ENCODE data around the gene CNKSR3. TPM values are rescaled to one million over a fixed set of nuclear protein-coding genes. Genes with fewer than 3 reads are reported as not detected.

The CNKSR3 gene
- total RNA-seq, 1 experiment from 2014 or later: not detected

GRCh38 chr6:154504865-154505449 is 5.5 kb downstream of the CNKSR3 start:
- no peak overlapping the region for H3K9ac ChIP-seq (ENCODE audit: low read length)
- H3K36me3 ChIP-seq (ENCODE audit: insufficient read depth, low read length): no peaks in the 10 kb centered on the region
- no peaks in the 10 kb centered on the region for H4K20me1 ChIP-seq (ENCODE audit: insufficient read depth, low read depth, low read length)
- H2AFZ ChIP-seq (ENCODE audit: low read length): no peak overlapping the region
- no peak overlapping the region for H3K4me3 ChIP-seq (ENCODE audit: low read length)
- no peaks in the 10 kb centered on the region for H3K79me2 ChIP-seq (ENCODE audit: low read length)
- H3K9me3 ChIP-seq (ENCODE audit: low read length): no peaks in the 10 kb centered on the region
- no peak for DNase-seq
- no peaks in the 10 kb centered on the region for H3K4me1 ChIP-seq (ENCODE audit: low read length)
- no peak overlapping the region for H3K27ac ChIP-seq (ENCODE audit: low read length)
- no peak overlapping the region for H3K4me2 ChIP-seq (ENCODE audit: low read depth, low read length, poor library complexity, severe bottlenecking)
- H3K9me2 ChIP-seq (replicated peaks; ENCODE audit: insufficient read depth, low read length): no peaks in the 10 kb centered on the region
- no peaks in the 10 kb centered on the region for H3K27me3 ChIP-seq (ENCODE audit: low read length)

- Histone ChIP-seq H3K79me2 (ENCODE audit: low read length) (no peaks in the 10 kb centered on the region), H3K4me3 (ENCODE audit: low read length) (no peak overlapping the region), H4K20me1 (ENCODE audit: insufficient read depth, low read depth, low read length) (no peaks in the 10 kb centered on the region), H3K4me1 (ENCODE audit: low read length) (no peaks in the 10 kb centered on the region), H3K36me3 (ENCODE audit: insufficient read depth, low read length) (no peaks in the 10 kb centered on the region), H3K9ac (ENCODE audit: low read length) (no peak overlapping the region), H3K27ac (ENCODE audit: low read length) (no peak overlapping the region), H3K9me3 (ENCODE audit: low read length) (no peaks in the 10 kb centered on the region), H2AFZ (ENCODE audit: low read length) (no peak overlapping the region), H3K27me3 (ENCODE audit: low read length) (no peaks in the 10 kb centered on the region), H3K4me2 (ENCODE audit: low read depth, low read length, poor library complexity, severe bottlenecking) (no peak overlapping the region), H3K9me2 (replicated peaks; ENCODE audit: insufficient read depth, low read length) (no peaks in the 10 kb centered on the region)
- no peak for DNase-seq
Observed at GRCh38 chr6:154504102-154504501, 6.4 kb downstream of the CNKSR3 start.

- Histone ChIP-seq H3K9me3 (ENCODE audit: low read length) (no peaks in the 10 kb centered on the region), H3K4me3 (ENCODE audit: low read length) (no peak overlapping the region), H3K27me3 (ENCODE audit: low read length) (no peaks in the 10 kb centered on the region; the same call in 1 of the 2 replicates), H3K4me2 (ENCODE audit: low read depth, low read length, poor library complexity, severe bottlenecking) (no peak overlapping the region), H3K9me2 (replicated peaks; ENCODE audit: insufficient read depth, low read length) (no peaks in the 10 kb centered on the region), H2AFZ (ENCODE audit: low read length) (no peak overlapping the region), H3K36me3 (ENCODE audit: insufficient read depth, low read length) (no peaks in the 10 kb centered on the region), H3K79me2 (ENCODE audit: low read length) (no peaks in the 10 kb centered on the region), H3K9ac (ENCODE audit: low read length) (no peak overlapping the region), H4K20me1 (ENCODE audit: insufficient read depth, low read depth, low read length) (no peaks in the 10 kb centered on the region), H3K4me1 (ENCODE audit: low read length) (no peaks in the 10 kb centered on the region), H3K27ac (ENCODE audit: low read length) (no peak overlapping the region)
- DNase-seq: no peak
Observed at GRCh38 chr6:154503658-154504057, 6.8 kb downstream of the CNKSR3 start.

GRCh38 chr6:154502553-154502952 is 7.9 kb downstream of the CNKSR3 start:
- H3K27me3 ChIP-seq (ENCODE audit: low read length): no peaks in the 10 kb centered on the region; the same call in 1 of the 2 replicates
- H3K9me3 ChIP-seq (ENCODE audit: low read length): no peaks in the 10 kb centered on the region
- no peak overlapping the region for H2AFZ ChIP-seq (ENCODE audit: low read length)
- no peak overlapping the region for H3K9ac ChIP-seq (ENCODE audit: low read length)
- H3K9me2 ChIP-seq (replicated peaks; ENCODE audit: insufficient read depth, low read length): no peaks in the 10 kb centered on the region
- H3K36me3 ChIP-seq (ENCODE audit: insufficient read depth, low read length): no peaks in the 10 kb centered on the region
- no peak overlapping the region for H3K4me2 ChIP-seq (ENCODE audit: low read depth, low read length, poor library complexity, severe bottlenecking)
- H4K20me1 ChIP-seq (ENCODE audit: insufficient read depth, low read depth, low read length): no peaks in the 10 kb centered on the region
- no peaks in the 10 kb centered on the region for H3K79me2 ChIP-seq (ENCODE audit: low read length)
- no peak overlapping the region for H3K4me3 ChIP-seq (ENCODE audit: low read length)
- no peak overlapping the region for H3K27ac ChIP-seq (ENCODE audit: low read length)
- DNase-seq: no peak
- H3K4me1 ChIP-seq (ENCODE audit: low read length): no peaks in the 10 kb centered on the region

- H3K79me2 ChIP-seq (ENCODE audit: low read length): no peaks in the 10 kb centered on the region
- H3K36me3 ChIP-seq (ENCODE audit: insufficient read depth, low read length): no peaks in the 10 kb centered on the region
- H3K4me2 ChIP-seq (ENCODE audit: low read depth, low read length, poor library complexity, severe bottlenecking): no peak overlapping the region
- no peak overlapping the region for H3K9ac ChIP-seq (ENCODE audit: low read length)
- H4K20me1 ChIP-seq (ENCODE audit: insufficient read depth, low read depth, low read length): no peaks in the 10 kb centered on the region
- no peak overlapping the region for H2AFZ ChIP-seq (ENCODE audit: low read length)
- H3K9me2 ChIP-seq (replicated peaks; ENCODE audit: insufficient read depth, low read length): no peaks in the 10 kb centered on the region
- no peak overlapping the region for H3K4me3 ChIP-seq (ENCODE audit: low read length)
- no peaks in the 10 kb centered on the region for H3K4me1 ChIP-seq (ENCODE audit: low read length)
- no peak overlapping the region for H3K27ac ChIP-seq (ENCODE audit: low read length)
- no peaks in the 10 kb centered on the region for H3K9me3 ChIP-seq (ENCODE audit: low read length)
- no peaks in the 10 kb centered on the region; the same call in 1 of the 2 replicates for H3K27me3 ChIP-seq (ENCODE audit: low read length)
- DNase-seq: no peak
Observed at GRCh38 chr6:154501578-154501868, 9.0 kb downstream of the CNKSR3 start.

GRCh38 chr6:154500769-154501577 is 9.5 kb downstream of the CNKSR3 start:
- Histone ChIP-seq H3K9me2 (replicated peaks; ENCODE audit: insufficient read depth, low read length) (no peaks in the 10 kb centered on the region), H2AFZ (ENCODE audit: low read length) (no peak overlapping the region), H3K36me3 (ENCODE audit: insufficient read depth, low read length) (no peaks in the 10 kb centered on the region), H3K27ac (ENCODE audit: low read length) (no peak overlapping the region), H3K27me3 (ENCODE audit: low read length) (no peaks in the 10 kb centered on the region; the same call in 1 of the 2 replicates), H3K79me2 (ENCODE audit: low read length) (no peaks in the 10 kb centered on the region), H3K4me2 (ENCODE audit: low read depth, low read length, poor library complexity, severe bottlenecking) (no peak overlapping the region), H4K20me1 (ENCODE audit: insufficient read depth, low read depth, low read length) (no peaks in the 10 kb centered on the region), H3K4me1 (ENCODE audit: low read length) (no peaks in the 10 kb centered on the region), H3K9me3 (ENCODE audit: low read length) (no peaks in the 10 kb centered on the region), H3K9ac (ENCODE audit: low read length) (no peak overlapping the region), H3K4me3 (ENCODE audit: low read length) (no peak overlapping the region)
- DNase-seq: peak; percentile 51

- Histone ChIP-seq H4K20me1 (ENCODE audit: insufficient read depth, low read depth, low read length) (no peaks in the 10 kb centered on the region), H3K4me3 (ENCODE audit: low read length) (no peak overlapping the region), H3K36me3 (ENCODE audit: insufficient read depth, low read length) (no peaks in the 10 kb centered on the region), H3K9me3 (ENCODE audit: low read length) (no peaks in the 10 kb centered on the region), H3K27me3 (ENCODE audit: low read length) (no peaks in the 10 kb centered on the region; the same call in 1 of the 2 replicates), H3K79me2 (ENCODE audit: low read length) (no peaks in the 10 kb centered on the region), H2AFZ (ENCODE audit: low read length) (no peak overlapping the region), H3K4me2 (ENCODE audit: low read depth, low read length, poor library complexity, severe bottlenecking) (no peak overlapping the region), H3K27ac (ENCODE audit: low read length) (no peak overlapping the region), H3K4me1 (ENCODE audit: low read length) (no peaks in the 10 kb centered on the region), H3K9ac (ENCODE audit: low read length) (no peak overlapping the region), H3K9me2 (replicated peaks; ENCODE audit: insufficient read depth, low read length) (no peaks in the 10 kb centered on the region)
- no peak for DNase-seq
Observed at GRCh38 chr6:154499855-154500589, 10.5 kb downstream of the CNKSR3 start.

- no peak for DNase-seq
- H3K79me2 ChIP-seq (ENCODE audit: low read length): no peaks in the 10 kb centered on the region
Observed at GRCh38 chr6:154498340-154498934, 12.0 kb downstream of the CNKSR3 start.

More at GRCh38 chr6:154498340-154498934, 12.0 kb downstream of the CNKSR3 start:
- H3K4me1 ChIP-seq (ENCODE audit: low read length): no peaks in the 10 kb centered on the region
- H3K9me3 ChIP-seq (ENCODE audit: low read length): no peaks in the 10 kb centered on the region
- no peaks in the 10 kb centered on the region for H4K20me1 ChIP-seq (ENCODE audit: insufficient read depth, low read depth, low read length)
- no peaks in the 10 kb centered on the region for H3K9me2 ChIP-seq (replicated peaks; ENCODE audit: insufficient read depth, low read length)
- no peaks in the 10 kb centered on the region; the same call in 1 of the 2 replicates for H3K27me3 ChIP-seq (ENCODE audit: low read length)
- H3K4me2 ChIP-seq (ENCODE audit: low read depth, low read length, poor library complexity, severe bottlenecking): no peak overlapping the region
- no peak overlapping the region for H3K27ac ChIP-seq (ENCODE audit: low read length)
- H3K36me3 ChIP-seq (ENCODE audit: insufficient read depth, low read length): no peaks in the 10 kb centered on the region
- no peak overlapping the region for H2AFZ ChIP-seq (ENCODE audit: low read length)
- no peak overlapping the region for H3K4me3 ChIP-seq (ENCODE audit: low read length)
- H3K9ac ChIP-seq (ENCODE audit: low read length): no peak overlapping the region

Data from Karpas-422 (cell line).